ENCODE measurements around the gene SCAF4. TPM values are rescaled to one million over a fixed set of nuclear protein-coding genes. Genes with fewer than 3 reads are reported as not detected.

The SCAF4 gene
- total and polyA plus RNA-seq, 9 of the 15 experiments (the other 6 are each of a cell fraction or from before 2014, with no cell fraction given), result 2.3 to 55.7 (median 17.2) TPM

- Histone ChIP-seq H3K27me3 (ENCODE audit: control insufficient read depth in 2 of 2, insufficient read depth in 2 of 2, low read length in 2 of 2) (no peaks in the 10 kb centered on the region), H3K4me2 (ENCODE audit: insufficient read depth, low read length) (no peak overlapping the region), H4K20me1 (replicated peaks; ENCODE audit: control insufficient read depth, insufficient read depth, low read length) (peaks cover 10% of the 10 kb centered on the region; the same call in 1 of the 2 replicates), H3K9me3 (replicated peaks; ENCODE audit: control insufficient read depth, insufficient read depth, low read depth, low read length) (no peaks in the 10 kb centered on the region), H2AFZ (ENCODE audit: low read depth, low read length) (no peak overlapping the region), H3K27ac (ENCODE audit: extremely low read depth, low read depth, low read length) (0 out of 3 replicates have a peak overlapping the region, but pooled peaks have one; percentile 14), H3K4me1 (replicated peaks in 1 of 2; ENCODE audit: control insufficient read depth in 2 of 2, insufficient read depth in 2 of 2, low read length in 2 of 2) (peaks cover 5 to 20% of the 10 kb centered on the region in 2 experiments; a peak in 4 of 5 replicates), H3K4me3 (no peak overlapping the region), H3K9ac (ENCODE audit: insufficient read depth in 1 of 2, low read depth in 2 of 2, low read length in 2 of 2) (no peak overlapping the region), H3K79me2 (ENCODE audit: control insufficient read depth, insufficient read depth, low read length) (peaks cover 48% of the 10 kb centered on the region), H3K9me1 (ENCODE audit: control insufficient read depth, insufficient read depth, low read length) (no peaks in the 10 kb centered on the region), H3K36me3 (ENCODE audit: control insufficient read depth, insufficient read depth, low read length) (peaks cover 93% of the 10 kb centered on the region)
- intact Hi-C loops (cut with micrococcal nuclease) (no loop called here), in situ Hi-C loops (cut with MboI) (no loop called here)
- DNase-seq (ENCODE audit: extremely low read depth in 1 of 4, low spot score in 3 of 4) (no peak), FAIRE-seq (no peak), ATAC-seq (no peak)
- CTCF ChIA-PET (ENCODE audit: low intra/inter-chr PET ratio), result no interaction called here
- WGBS (ENCODE audit: insufficient coverage, low coverage, missing lambda C conversion rate), result 70% methylated on average over 5 of the region's 5 CpGs
- POLR2A ChIA-PET, result interaction anchor here (0.9 to 1.7 kb wide), 4 partner anchors 8 to 48 kb away, joined by 3 to 6 read pairs (median 4); no protein-coding TSS in a partner anchor
- BruUV-seq (replicated peaks), result no TSS peak
- no peak for TF ChIP-seq TCF15 (CRISPR knock-in tag; IDR thresholded peaks at IDR 0.05)
- peak; percentile 76 for TF ChIP-seq MAFF (IDR thresholded peaks at IDR 0.05; ENCODE audit: low read length)
- no peak for TF ChIP-seq E2F5 (CRISPR knock-in tag; IDR thresholded peaks at IDR 0.05)
- TF ChIP-seq RNF2 (IDR thresholded peaks at IDR 0.05), result no peak
- no peak for TF ChIP-seq IRF9 (tag; IDR thresholded peaks at IDR 0.05)
- no peak for TF ChIP-seq BCLAF1 (IDR thresholded peaks at IDR 0.05; ENCODE audit: borderline replicate concordance in 1 of 2, control insufficient read depth in 1 of 2, low read depth in 2 of 2, low read length in 1 of 2)
- no peak for TF ChIP-seq ZNF764 (CRISPR knock-in tag; IDR thresholded peaks at IDR 0.05; ENCODE audit: low read depth)
- TF ChIP-seq EWSR1 (IDR thresholded peaks at IDR 0.05; ENCODE audit: borderline replicate concordance, low read depth, partially characterized antibody), result no peak
- TF ChIP-seq PPARD (CRISPR knock-in tag; IDR thresholded peaks at IDR 0.05), result no peak
- TF ChIP-seq MCM7 (IDR thresholded peaks at IDR 0.05), result no peak
- TF ChIP-seq MAFK (IDR thresholded peaks at IDR 0.05; ENCODE audit: low read length), result peak; percentile 82
- peak; percentile 91 for TF ChIP-seq ZNF316 (IDR thresholded peaks at IDR 0.05)
- no peak for TF ChIP-seq POLR2AphosphoS2 (IDR thresholded peaks at IDR 0.05; ENCODE audit: low read length)
- no peak for TF ChIP-seq MITF (IDR thresholded peaks at IDR 0.05)
Measured at GRCh38 chr21:31666445-31667010, 65.4 kb downstream of the SCAF4 start.

Data from K562 (cell line).